OCI-LY7 (cell line): Measurements from ENCODE around the gene RUNX1. TPM values are rescaled to one million over a fixed set of nuclear protein-coding genes. Genes with fewer than 3 reads are reported as not detected.

ENCODE experiments used
- BruUV-seq: library from RNA; stranded (reverse); fragments of 400-500 nt; replicated peaks from 2 replicates; lab custom pipeline; 2021; lab: Mats Ljungman, UMichigan
- CTCF ChIA-PET: fragments of 300-600 bp; sonication (Branson Sonifier 250); formaldehyde crosslinking; loops from one replicate; lab custom pipeline; 2022; ENCODE audit warnings: antibody characterized with exemption; ENCODE audit not compliant: unreplicated experiment; lab: Charles Lee
- POLR2A ChIA-PET: fragments of 300-600 bp; sonication (Branson Sonifier 250); formaldehyde crosslinking; loops from one replicate; lab custom pipeline; 2022; ENCODE audit warnings: antibody characterized with exemption; lab: Charles Lee
- DNase-seq: peaks from one replicate; pipeline ENCODE4 v3.0.0-alpha.2; 2015; ENCODE audit warnings: low spot score
- H2AFZ ChIP-seq: fragments of 200-600 bp; sonication (generic), shearing (Covaris generic); 2 replicates; pipeline ENCODE4 v1.6.1; 2014; ENCODE audit warnings: mild to moderate bottlenecking, antibody characterized with exemption, low read length, moderate library complexity
- H3K27ac ChIP-seq: fragments of 200-600 bp; sonication (generic); 2 replicates; pipeline ENCODE4 v1.5.1; 2014; ENCODE audit warnings: mixed run types, low read depth, mild to moderate bottlenecking, moderate library complexity, low read length, inconsistent platforms; ENCODE audit not compliant: poor library complexity, severe bottlenecking
- H3K36me3 ChIP-seq: fragments of 200-600 bp; sonication (generic); 2 replicates; pipeline ENCODE4 v1.6.1; 2014; ENCODE audit warnings: mild to moderate bottlenecking, antibody characterized with exemption, low read length, moderate library complexity, mixed read lengths; ENCODE audit not compliant: insufficient read depth
- H3K4me1 ChIP-seq: fragments of 200-600 bp; sonication (generic); 2 replicates; pipeline ENCODE4 v1.5.1; 2014; ENCODE audit warnings: mild to moderate bottlenecking, low read length; ENCODE audit not compliant: insufficient read depth, poor library complexity, severe bottlenecking
- H3K4me2 ChIP-seq: fragments of 200-600 bp; sonication (generic); 2 replicates; pipeline ENCODE4 v1.6.1; 2014; ENCODE audit warnings: mild to moderate bottlenecking, low read length
- H3K4me3 ChIP-seq: fragments of 200-600 bp; sonication (generic); 2 replicates; pipeline ENCODE4 v1.5.1; 2014; ENCODE audit warnings: mild to moderate bottlenecking, low read depth, low read length; ENCODE audit not compliant: poor library complexity, severe bottlenecking
- H3K79me2 ChIP-seq: fragments of 200-600 bp; sonication (generic); 2 replicates; pipeline ENCODE4 v1.6.1; 2016; ENCODE audit warnings: low read depth, mild to moderate bottlenecking, low read length, moderate library complexity, mixed read lengths; ENCODE audit not compliant: insufficient read depth
- H3K9me2 ChIP-seq: fragments of 200-600 bp; sonication (generic); 2 replicates; pipeline ENCODE4 v1.6.1; 2016; ENCODE audit warnings: mild to moderate bottlenecking, low read length, mixed read lengths; ENCODE audit not compliant: insufficient read depth
- H3K9me3 ChIP-seq: fragments of 200-600 bp; sonication (generic); 2 replicates; pipeline ENCODE4 v1.6.1; 2014; ENCODE audit warnings: mild to moderate bottlenecking, mixed run types, low read length, mixed read lengths
- H4K20me1 ChIP-seq: fragments of 200-600 bp; sonication (generic); 2 replicates; pipeline ENCODE4 v1.6.1; 2014; ENCODE audit warnings: mild to moderate bottlenecking, antibody characterized with exemption, low read length, moderate library complexity, mixed read lengths; ENCODE audit not compliant: insufficient read depth
- CTCF ChIP-seq: fragments of 200-600 bp; sonication (generic); conservative IDR thresholded peaks from 2 replicates; pipeline ENCODE4 v1.5.1; 2014; ENCODE audit warnings: mild to moderate bottlenecking, antibody characterized with exemption, low read length, moderate library complexity, mixed read lengths
- EZH2phosphoT487 ChIP-seq: fragments of 200-600 bp; sonication (generic); IDR thresholded peaks from 2 replicates; pipeline ENCODE4 v1.6.1; 2018; ENCODE audit warnings: low read depth, borderline replicate concordance, mild to moderate bottlenecking, mixed run types, antibody characterized with exemption, low read length, moderate library complexity, mixed read lengths
- intact Hi-C: fragments of 100-400 bp; cut with micrococcal nuclease; formaldehyde crosslinking; loops from one replicate; pipeline ENCODE4 v1.10.0; 2022; ENCODE audit not compliant: unreplicated experiment
- total RNA-seq, 2 experiments: library from RNA; depleted of rRNA in 1 of 2; stranded (reverse); fragments of >200 nt in 1 of 2; shearing (Covaris generic) in 1 of 2; gene quantifications; 2 replicates each; pipeline ENCODE4 v1.2.3, GENCODE V29; 2014 to 2022

Gene RUNX1
- total RNA-seq, 2 experiments from 2014 or later: 30.5 to 40.8 TPM

DNA sequence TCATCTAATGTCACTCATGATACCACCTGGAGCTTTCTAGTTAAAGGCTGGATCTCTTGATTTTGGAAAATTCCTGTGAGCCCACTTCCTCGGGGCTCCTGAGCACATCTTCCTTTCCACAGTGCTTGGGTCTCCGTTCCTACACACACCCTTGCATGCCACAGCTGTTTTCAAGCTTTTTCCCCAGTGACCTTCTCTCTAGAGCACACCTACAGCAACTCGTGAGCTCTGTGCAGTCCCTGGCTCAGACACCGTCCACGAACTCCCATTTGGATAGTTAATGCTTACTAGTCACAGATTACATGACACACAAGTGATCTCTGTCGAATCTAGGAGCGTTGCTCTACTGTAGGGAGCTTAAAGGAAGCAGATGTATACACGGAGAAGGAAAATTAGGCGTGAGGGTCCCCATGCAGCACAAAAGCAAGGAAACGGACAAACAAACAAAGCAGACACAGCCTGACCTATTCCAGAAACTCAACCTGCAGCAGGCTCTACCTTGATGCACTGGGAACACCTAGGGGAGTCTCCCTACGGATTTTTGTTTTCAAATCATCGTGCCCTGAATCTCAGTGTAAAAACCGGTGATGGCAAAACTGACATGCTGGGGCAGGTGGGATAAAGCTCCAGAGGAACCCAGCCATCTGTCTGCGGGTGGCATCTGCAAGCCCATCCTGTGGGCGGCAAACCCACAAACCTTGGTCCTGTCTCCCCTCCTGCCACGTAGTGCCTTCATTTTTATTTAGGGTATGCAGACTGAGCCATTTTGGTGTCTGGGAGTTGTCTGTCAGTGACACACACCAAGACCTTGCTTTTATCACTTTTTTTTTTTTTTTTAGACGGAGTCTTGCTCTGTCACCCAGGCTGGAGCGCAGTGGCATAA, 177.8 kb downstream of the RUNX1 start:
- no peak overlapping the region for H3K4me2 ChIP-seq
- ChIA-PET CTCF (no interaction called here), POLR2A (interaction anchor here (0.6 kb wide), 1 partner anchor 1175 kb away, joined by 3 read pairs; no protein-coding TSS in a partner anchor)
- no peak overlapping the region for H3K27ac ChIP-seq
- no TSS peak for BruUV-seq
- H3K4me3 ChIP-seq: no peak overlapping the region
- H4K20me1 ChIP-seq: peaks cover 6% of the 10 kb centered on the region; the same call in 1 of the 2 replicates
- no peaks in the 10 kb centered on the region for H3K79me2 ChIP-seq
- no peak for DNase-seq
- H2AFZ ChIP-seq: no peak overlapping the region
- peaks cover 47% of the 10 kb centered on the region for H3K36me3 ChIP-seq
- intact Hi-C loops: no loop called here
- no peaks in the 10 kb centered on the region for H3K9me3 ChIP-seq
- H3K9me2 ChIP-seq: no peaks in the 10 kb centered on the region
- peaks cover 25% of the 10 kb centered on the region for H3K4me1 ChIP-seq
- no peak for TF ChIP-seq CTCF
- no peak for TF ChIP-seq EZH2phosphoT487

- no peaks in the 10 kb centered on the region for H3K9me2 ChIP-seq
- no peak overlapping the region for H2AFZ ChIP-seq
- H4K20me1 ChIP-seq: peaks cover 7% of the 10 kb centered on the region; the same call in 1 of the 2 replicates
- ChIA-PET POLR2A (interaction anchor here (0.6 kb wide), 1 partner anchor 1176 kb away, joined by 3 read pairs; no protein-coding TSS in a partner anchor), CTCF (no interaction called here)
- H3K27ac ChIP-seq: no peak overlapping the region
- intact Hi-C loops: no loop called here
- no peaks in the 10 kb centered on the region for H3K79me2 ChIP-seq
- H3K4me1 ChIP-seq: peaks cover 28% of the 10 kb centered on the region
- no TSS peak for BruUV-seq
- TF ChIP-seq EZH2phosphoT487 (no peak), CTCF (no peak)
- H3K4me2 ChIP-seq: no peak overlapping the region
- peaks cover 41% of the 10 kb centered on the region; the same call in 1 of the 2 replicates for H3K36me3 ChIP-seq
- no peaks in the 10 kb centered on the region for H3K9me3 ChIP-seq
- DNase-seq: no peak
- no peak overlapping the region for H3K4me3 ChIP-seq
Observed at GRCh38 chr21:34870246-34870645, 178.9 kb downstream of the RUNX1 start.

- DNase-seq: no peak
- H3K9me3 ChIP-seq: no peaks in the 10 kb centered on the region
- intact Hi-C loops: no loop called here
- H3K4me2 ChIP-seq: no peak overlapping the region
- BruUV-seq: no TSS peak
- H4K20me1 ChIP-seq: peaks cover 7% of the 10 kb centered on the region; the same call in 1 of the 2 replicates
- peaks cover 28% of the 10 kb centered on the region for H3K4me1 ChIP-seq
- H2AFZ ChIP-seq: no peak overlapping the region
- no peak for TF ChIP-seq CTCF
- POLR2A ChIA-PET: no interaction called here
- peaks cover 47% of the 10 kb centered on the region for H3K36me3 ChIP-seq
- no peak overlapping the region for H3K4me3 ChIP-seq
- H3K27ac ChIP-seq: no peak overlapping the region
- no peaks in the 10 kb centered on the region for H3K9me2 ChIP-seq
- CTCF ChIA-PET: no interaction called here
- no peaks in the 10 kb centered on the region for H3K79me2 ChIP-seq
Observed at GRCh38 chr21:34869545-34869944, 179.6 kb downstream of the RUNX1 start.
